Fibroblast of lung (primary cell): Measurements from ENCODE around the gene RPS27A. TPM values are rescaled to one million over a fixed set of nuclear protein-coding genes. Genes with fewer than 3 reads are reported as not detected.

Experiments
- DNase-seq, 2 donors: peaks; one replicate each; pipeline versions ENCODE4 v3.0.0 to v3.0.0-alpha.2; 2010; ENCODE audit warnings: low read depth in 2 of 2
- H2AFZ ChIP-seq: 2 replicates; pipeline ENCODE4 v1.5.1; 2012; ENCODE audit warnings: low read length, control low read depth, inconsistent platforms
- H3K27ac ChIP-seq: 2 replicates; pipeline ENCODE4 v1.5.1; 2011; ENCODE audit warnings: low read length, control low read depth; ENCODE audit not compliant: insufficient read depth
- H3K27me3 ChIP-seq: 2 replicates; pipeline ENCODE4 v1.5.1; 2011; ENCODE audit warnings: mild to moderate bottlenecking, low read length; ENCODE audit not compliant: control insufficient read depth, insufficient read depth
- H3K36me3 ChIP-seq: 2 replicates; pipeline ENCODE4 v1.5.1; 2011; ENCODE audit warnings: low read length; ENCODE audit not compliant: control insufficient read depth, insufficient read depth
- H3K4me1 ChIP-seq: 2 replicates; pipeline ENCODE4 v1.5.1; 2011; ENCODE audit warnings: low read length; ENCODE audit not compliant: control insufficient read depth, insufficient read depth; ENCODE audit errors: extremely low read depth
- H3K4me2 ChIP-seq: 2 replicates; pipeline ENCODE4 v1.5.1; 2011; ENCODE audit warnings: low read length, control low read depth; ENCODE audit not compliant: insufficient read depth; ENCODE audit errors: extremely low read depth
- H3K4me3 ChIP-seq, 4 experiments: fragments of 200-600 bp in 1 of 4; sonication (generic) in 1 of 4; replicated peaks in 1 of 4; 2 replicates each; pipeline ENCODE4 v1.5.1; 2011 to 2016; ENCODE audit warnings: low read length in 4 of 4, low read depth in 3 of 4, mild to moderate bottlenecking in 3 of 4, control low read depth in 2 of 4, inconsistent platforms in 1 of 4, mixed read lengths in 1 of 4; ENCODE audit not compliant: insufficient read depth in 1 of 4; ENCODE audit errors: control extremely low read depth in 1 of 4
- H3K79me2 ChIP-seq: 2 replicates; pipeline ENCODE4 v1.5.1; 2012; ENCODE audit warnings: mild to moderate bottlenecking, low read length, inconsistent platforms; ENCODE audit not compliant: control insufficient read depth, insufficient read depth
- H3K9ac ChIP-seq: 2 replicates; pipeline ENCODE4 v1.5.1; 2011; ENCODE audit warnings: mild to moderate bottlenecking, low read length, control low read depth; ENCODE audit not compliant: insufficient read depth
- H3K9me3 ChIP-seq: 2 replicates; pipeline ENCODE4 v1.5.1; 2012; ENCODE audit warnings: low read depth, low read length; ENCODE audit not compliant: control insufficient read depth, insufficient read depth
- H4K20me1 ChIP-seq: 2 replicates; pipeline ENCODE4 v1.5.1; 2011; ENCODE audit warnings: low read length; ENCODE audit not compliant: control insufficient read depth, insufficient read depth; ENCODE audit errors: extremely low read depth
- EZH2 ChIP-seq: IDR thresholded peaks from 2 replicates; pipeline ENCODE4 v1.5.1; 2012; ENCODE audit warnings: low read length, control low read depth, mild to moderate bottlenecking; ENCODE audit errors: missing control alignments
- polyA plus RNA-seq, 2 donors: library from polyadenylated mRNA; depleted of rRNA in 1 of 2; stranded (reverse) in 1 of 2; unstranded in 1 of 2; fragments of >200 nt; gene quantifications; 2 replicates each; pipeline ENCODE4 v1.2.1, GENCODE V29; 2011 to 2012; ENCODE audit warnings: missing spikeins in 1 of 2
- total RNA-seq: library from RNA; depleted of rRNA; stranded (reverse); fragments of >200 nt; gene quantifications from 2 replicates; pipeline ENCODE4 v1.2.1, GENCODE V29; 2014
- TF ChIP-seq, protein P1 (sequence below), 2 donors: IDR thresholded peaks in 1 of 2; conservative IDR thresholded peaks in 1 of 2; 1 replicate in 1 of 2; 2 replicates in 1 of 2; pipeline ENCODE4 v1.5.1; 2011 to 2012; ENCODE audit warnings: low read length in 2 of 2, control low read depth in 1 of 2, inconsistent platforms in 1 of 2, low read depth in 1 of 2, mild to moderate bottlenecking in 1 of 2

RPS27A gene
- total and polyA plus RNA-seq, 2 donors (not counting 1 experiment from before 2014, with no cell fraction given) = 679 to 2,117 TPM

GRCh38 chr2:55282110-55282917, 49.8 kb downstream of the RPS27A start:
- Histone ChIP-seq H3K4me3 (peak overlapping the region; percentile 47 to 80 (median 67)), H3K4me2 (peak overlapping the region; percentile 74), H3K4me1 (no peaks in the 10 kb centered on the region), H3K9me3 (no peaks in the 10 kb centered on the region), H2AFZ (peak overlapping the region; percentile 71), H3K79me2 (no peaks in the 10 kb centered on the region), H3K27ac (peak overlapping the region; percentile 61), H3K36me3 (no peaks in the 10 kb centered on the region), H3K9ac (peak overlapping the region; percentile 73), H4K20me1 (no peaks in the 10 kb centered on the region), H3K27me3 (no peaks in the 10 kb centered on the region)
- no peak for TF ChIP-seq EZH2
- TF ChIP-seq, protein P1, sequence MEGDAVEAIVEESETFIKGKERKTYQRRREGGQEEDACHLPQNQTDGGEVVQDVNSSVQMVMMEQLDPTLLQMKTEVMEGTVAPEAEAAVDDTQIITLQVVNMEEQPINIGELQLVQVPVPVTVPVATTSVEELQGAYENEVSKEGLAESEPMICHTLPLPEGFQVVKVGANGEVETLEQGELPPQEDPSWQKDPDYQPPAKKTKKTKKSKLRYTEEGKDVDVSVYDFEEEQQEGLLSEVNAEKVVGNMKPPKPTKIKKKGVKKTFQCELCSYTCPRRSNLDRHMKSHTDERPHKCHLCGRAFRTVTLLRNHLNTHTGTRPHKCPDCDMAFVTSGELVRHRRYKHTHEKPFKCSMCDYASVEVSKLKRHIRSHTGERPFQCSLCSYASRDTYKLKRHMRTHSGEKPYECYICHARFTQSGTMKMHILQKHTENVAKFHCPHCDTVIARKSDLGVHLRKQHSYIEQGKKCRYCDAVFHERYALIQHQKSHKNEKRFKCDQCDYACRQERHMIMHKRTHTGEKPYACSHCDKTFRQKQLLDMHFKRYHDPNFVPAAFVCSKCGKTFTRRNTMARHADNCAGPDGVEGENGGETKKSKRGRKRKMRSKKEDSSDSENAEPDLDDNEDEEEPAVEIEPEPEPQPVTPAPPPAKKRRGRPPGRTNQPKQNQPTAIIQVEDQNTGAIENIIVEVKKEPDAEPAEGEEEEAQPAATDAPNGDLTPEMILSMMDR (conservative IDR thresholded peaks at IDR 0.05 in 1 of 2, IDR thresholded peaks at IDR 0.05 in 1 of 2; ENCODE audit: low read depth in 1 of 2, low read length in 2 of 2) = no peak
- DNase-seq = peak; percentile 82 to 86

GRCh38 chr2:55283083-55283482, 50.6 kb downstream of the RPS27A start:
- no peaks in the 10 kb centered on the region for H3K36me3 ChIP-seq
- H3K79me2 ChIP-seq = no peaks in the 10 kb centered on the region
- H3K9me3 ChIP-seq = no peaks in the 10 kb centered on the region
- no peaks in the 10 kb centered on the region for H4K20me1 ChIP-seq
- TF ChIP-seq, protein P1 (conservative IDR thresholded peaks at IDR 0.05 in 1 of 2, IDR thresholded peaks at IDR 0.05 in 1 of 2; ENCODE audit: low read depth in 1 of 2, low read length in 2 of 2) = no peak
- no peak for TF ChIP-seq EZH2
- H3K4me1 ChIP-seq = no peaks in the 10 kb centered on the region
- peak overlapping the region in 1 of 4 experiments; percentile 70 for H3K4me3 ChIP-seq
- H3K27me3 ChIP-seq = no peaks in the 10 kb centered on the region
- H3K4me2 ChIP-seq = no peak overlapping the region
- H3K27ac ChIP-seq = no peak overlapping the region
- no peak overlapping the region for H3K9ac ChIP-seq
- no peak for DNase-seq
- no peak overlapping the region for H2AFZ ChIP-seq

Other genes starting within 250 kb of the RPS27A start
- gene RTN4, start 182.2 kb upstream of the RPS27A start, total RNA-seq = 238 and 560 TPM in 2 replicates
- gene RTN4, start 182.2 kb upstream of the RPS27A start, polyA plus RNA-seq = 1,270 and 1,326 TPM in 2 replicates
- 7.2 and 11.9 TPM in 2 replicates for gene CLHC1, start 395 bp upstream of the RPS27A start, total RNA-seq
- gene CLHC1, start 395 bp upstream of the RPS27A start, polyA plus RNA-seq = 2.5 and 6.5 TPM in 2 replicates
- 49.8 and 54.0 TPM in 2 replicates for gene MTIF2, start 36.5 kb downstream of the RPS27A start, total RNA-seq
- gene MTIF2, start 36.5 kb downstream of the RPS27A start, polyA plus RNA-seq = 22.8 and 24.5 TPM in 2 replicates
- gene CCDC88A, start 187.2 kb downstream of the RPS27A start, total RNA-seq = 34.7 and 56.5 TPM in 2 replicates
- 39.6 and 40.8 TPM in 2 replicates for gene CCDC88A, start 187.2 kb downstream of the RPS27A start, polyA plus RNA-seq